Thymus (tissue), 11 donors: ENCODE measurements around the gene BTNL3. TPM values are rescaled to one million over a fixed set of nuclear protein-coding genes. Genes with fewer than 3 reads are reported as not detected.
"Not testable (repeated sequence)": the region's sequence is repeated elsewhere in the genome, so short reads cannot be mapped to it uniquely, and the experiment has no call there.

Experiments used
- DNase-seq, 9 donors: peaks; one replicate each; pipeline ENCODE4 v3.0.0-alpha.2; 2013; ENCODE audit warnings: low spot score in 9 of 9, low read depth in 6 of 9, missing footprints in 1 of 9
- H3K27ac ChIP-seq, 2 donors: one replicate each; pipeline ENCODE4 v1.5.1; 2013; ENCODE audit warnings: control low read depth in 1 of 2, low read depth in 1 of 2, low read length in 1 of 2, mild to moderate bottlenecking in 1 of 2, moderate library complexity in 1 of 2
- H3K27me3 ChIP-seq, 2 donors: one replicate each; pipeline ENCODE4 v1.5.1; 2013; ENCODE audit warnings: low read length in 1 of 2; ENCODE audit not compliant: control insufficient read depth in 2 of 2, insufficient read depth in 1 of 2
- H3K36me3 ChIP-seq, 2 donors: one replicate each; pipeline ENCODE4 v1.5.1; 2013; ENCODE audit warnings: low read length in 1 of 2, mild to moderate bottlenecking in 1 of 2, moderate library complexity in 1 of 2; ENCODE audit not compliant: control insufficient read depth in 2 of 2, insufficient read depth in 2 of 2
- H3K4me1 ChIP-seq, 2 donors: one replicate each; pipeline ENCODE4 v1.5.1; 2013; ENCODE audit warnings: low read length in 2 of 2; ENCODE audit not compliant: control insufficient read depth in 2 of 2, insufficient read depth in 2 of 2
- H3K4me3 ChIP-seq, 2 donors: one replicate each; pipeline ENCODE4 v1.5.1; 2013; ENCODE audit warnings: low read length in 2 of 2, control low read depth in 1 of 2, mild to moderate bottlenecking in 1 of 2
- H3K9me3 ChIP-seq, 2 donors: one replicate each; pipeline ENCODE4 v1.5.1; 2013; ENCODE audit warnings: low read length in 1 of 2, mild to moderate bottlenecking in 1 of 2; ENCODE audit not compliant: control insufficient read depth in 2 of 2, insufficient read depth in 1 of 2
- WGBS: extraction: QIAGEN DNeasy Blood & Tissue Kit; methylation state at CpG from one replicate; pipeline ENCODE4 v1.1.7; 2013; 5-methylcytosine and 5-hydroxymethylcytosine counted together
- polyA plus RNA-seq: library from polyadenylated mRNA; stranded (reverse); fragments of 200-250 nt; gene quantifications from one replicate; pipeline ENCODE4 v1.2.3, GENCODE V29; 2013
- total RNA-seq: library from RNA; stranded (reverse); fragments of 120-200 nt; gene quantifications from one replicate; pipeline ENCODE4 v1.2.4, GENCODE V29; 2013
- donor health status: healthy.

BTNL3 gene
- total and polyA plus RNA-seq, 2 donors = 0.14 TPM; not detected in 1

DNA sequence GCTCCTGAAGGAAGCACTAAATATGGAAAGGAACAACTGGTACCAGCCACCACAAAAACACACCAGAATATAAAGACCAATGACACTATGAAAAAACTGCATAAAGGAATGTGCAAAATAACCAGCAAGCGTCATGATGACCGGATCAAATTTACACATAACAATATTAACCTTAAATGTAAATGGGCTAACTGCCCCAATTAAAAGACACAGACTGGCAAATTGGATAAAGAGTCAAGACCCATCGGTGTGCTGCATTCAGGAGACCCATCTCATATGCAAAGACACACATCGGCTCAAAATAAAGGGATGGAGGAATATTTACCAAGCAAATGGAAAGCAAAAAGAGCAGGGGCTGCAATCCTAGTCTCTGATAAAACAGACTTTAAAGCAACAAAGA lies 21.4 kb downstream of the BTNL3 start:
- not testable (repeated sequence) for H3K27ac ChIP-seq, H3K4me3 ChIP-seq, H3K4me1 ChIP-seq, H3K9me3 ChIP-seq, DNase-seq, H3K27me3 ChIP-seq, H3K36me3 ChIP-seq
- 95% methylated on average over 4 of the region's 4 CpGs for WGBS

DNA sequence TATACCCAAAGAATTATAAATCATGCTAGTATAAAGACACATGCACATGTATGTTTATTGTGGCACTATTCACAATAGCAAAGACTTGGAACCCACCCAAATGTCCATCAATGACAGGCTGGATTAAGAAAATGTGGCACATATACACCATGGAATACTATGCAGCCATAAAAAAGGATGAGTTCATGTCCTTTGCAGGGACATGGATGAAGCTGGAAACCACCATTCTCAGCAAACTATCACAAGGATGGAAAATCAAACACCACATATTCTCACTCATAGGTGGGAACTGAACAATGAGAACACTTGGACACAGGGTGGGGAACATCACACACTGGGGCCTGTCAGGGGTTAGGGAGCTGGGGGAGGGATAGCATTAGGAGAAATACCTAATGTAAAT lies 26.0 kb downstream of the BTNL3 start:
- not testable (repeated sequence) for H3K9me3 ChIP-seq, H3K27me3 ChIP-seq, H3K27ac ChIP-seq, H3K36me3 ChIP-seq, DNase-seq, H3K4me3 ChIP-seq, H3K4me1 ChIP-seq

DNA sequence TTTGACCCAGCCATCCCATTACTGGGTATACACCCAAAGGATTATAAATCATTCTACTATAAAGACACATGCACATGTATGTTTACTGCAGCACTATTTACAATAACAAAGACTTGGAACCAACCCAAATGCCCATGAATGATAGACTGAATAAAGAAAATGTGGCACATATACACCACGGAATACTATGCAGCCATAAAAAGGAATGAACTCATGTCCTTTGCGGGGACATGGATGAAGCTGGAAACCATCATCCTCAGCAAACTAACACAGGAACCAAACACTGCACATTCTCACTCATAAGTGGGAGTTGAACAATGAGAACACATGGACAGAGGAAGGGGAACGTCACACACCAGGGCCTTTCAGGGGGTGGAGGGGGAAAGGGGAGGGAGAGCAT lies 28.8 kb downstream of the BTNL3 start:
- WGBS = 90% methylated on average over 3 of the region's 3 CpGs
- H3K36me3 ChIP-seq, H3K27me3 ChIP-seq, H3K27ac ChIP-seq, H3K4me1 ChIP-seq, H3K4me3 ChIP-seq, DNase-seq, H3K9me3 ChIP-seq: not testable (repeated sequence)

DNA sequence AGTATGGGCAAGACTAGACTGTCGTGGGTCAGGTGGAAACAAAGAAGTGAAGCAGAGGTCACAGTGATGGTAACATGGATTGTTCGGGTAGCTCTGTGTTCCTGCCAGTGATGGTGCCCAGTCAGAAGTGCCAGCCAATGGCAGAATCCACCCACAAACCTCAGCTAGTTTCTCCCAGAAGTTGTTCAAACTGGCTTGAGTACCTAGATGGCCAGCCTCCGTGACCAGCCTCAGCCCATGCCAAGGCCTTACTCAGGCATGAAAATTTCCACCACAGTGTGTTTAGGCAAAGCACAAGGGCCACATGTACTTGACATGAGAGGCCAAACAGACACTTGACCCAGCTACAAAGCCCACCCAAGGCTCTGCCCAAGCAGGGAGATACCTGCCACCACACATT lies 32.0 kb downstream of the BTNL3 start:
- peaks cover 0 to 6% of the 10 kb centered on the region in 2 donors for H3K9me3 ChIP-seq
- 93% methylated on average over 3 of the region's 3 CpGs for WGBS
- no peak overlapping the region for H3K4me3 ChIP-seq
- no peaks in the 10 kb centered on the region for H3K36me3 ChIP-seq
- no peak overlapping the region for H3K27ac ChIP-seq
- no peaks in the 10 kb centered on the region for H3K27me3 ChIP-seq
- no peak for DNase-seq
- H3K4me1 ChIP-seq = no peaks in the 10 kb centered on the region

DNA sequence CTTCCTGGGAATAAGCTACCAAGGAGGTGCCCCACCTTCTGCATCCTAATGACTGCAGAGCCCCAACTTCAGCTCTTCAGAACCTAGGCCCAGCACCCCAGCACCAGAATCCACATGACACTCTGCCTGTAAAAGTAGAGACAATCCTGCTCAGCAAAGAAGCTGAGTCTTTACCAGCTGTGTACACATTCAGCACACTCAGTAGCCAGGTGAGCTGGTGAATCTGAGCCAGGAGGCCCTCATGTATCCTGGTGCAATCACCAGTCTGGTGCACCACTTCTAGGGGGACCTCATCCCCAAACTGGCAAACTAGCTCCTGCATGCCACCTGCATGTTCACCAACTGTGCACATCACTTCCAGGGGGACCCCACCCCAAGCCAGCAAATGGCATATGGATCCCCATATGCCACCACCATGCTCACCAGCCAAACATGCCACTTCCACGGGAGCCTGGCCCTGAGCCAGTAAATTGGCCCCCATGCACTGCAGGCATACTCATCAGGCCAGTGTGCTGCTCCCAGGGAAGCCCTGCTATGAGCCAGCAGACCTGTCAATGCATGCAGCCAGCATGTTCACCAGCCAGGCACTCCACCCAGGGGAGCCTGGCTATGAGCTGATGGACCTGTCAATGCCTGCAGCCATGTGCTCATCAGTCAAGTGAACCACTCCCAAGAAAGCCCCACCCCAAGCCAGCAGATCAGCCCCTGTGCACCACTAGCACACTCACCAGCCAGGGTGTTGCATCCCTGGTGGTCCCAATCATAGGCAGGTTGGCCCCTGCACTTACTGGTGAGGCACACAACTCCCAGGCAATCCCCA lies 35.8 kb downstream of the BTNL3 start:
- no peaks in the 10 kb centered on the region for H3K27me3 ChIP-seq
- H3K4me3 ChIP-seq = no peak overlapping the region
- no peak overlapping the region for H3K27ac ChIP-seq
- no peak for DNase-seq
- WGBS = 91% methylated on average over 1 of the region's 1 CpG
- H3K36me3 ChIP-seq = no peaks in the 10 kb centered on the region
- H3K4me1 ChIP-seq = no peaks in the 10 kb centered on the region
- H3K9me3 ChIP-seq = peaks cover 0 to 6% of the 10 kb centered on the region in 2 donors

DNA sequence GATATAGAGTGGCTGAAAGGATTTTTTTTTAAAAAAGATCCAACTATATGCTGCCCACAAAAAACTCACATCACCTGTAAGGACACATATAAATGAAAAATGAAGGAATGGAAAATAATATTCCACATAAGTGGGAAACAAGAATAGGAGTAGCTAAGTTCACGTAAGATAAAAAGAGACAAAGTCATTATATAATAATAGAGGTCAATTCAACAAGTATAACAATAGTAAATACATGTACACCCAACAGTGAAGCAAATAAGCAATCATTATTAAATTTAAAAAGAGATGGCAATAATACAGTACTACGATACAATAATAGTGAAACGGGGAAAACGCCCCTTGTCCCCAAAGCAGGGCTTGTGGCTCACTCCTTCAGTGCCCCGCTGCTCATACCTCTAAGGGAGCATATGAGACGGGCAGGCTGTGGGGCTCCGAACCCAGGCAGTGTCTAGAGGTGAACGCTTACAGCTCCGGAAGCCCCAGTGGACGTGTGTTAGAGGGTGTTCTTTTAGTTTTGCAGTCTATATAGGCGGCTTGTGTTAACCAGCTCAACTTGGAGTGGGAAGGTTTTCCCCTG lies 38.9 kb downstream of the BTNL3 start:
- 93% methylated on average over 11 of the region's 11 CpGs for WGBS
- Histone ChIP-seq H3K4me3 (no peak overlapping the region), H3K9me3 (peaks cover 0 to 6% of the 10 kb centered on the region in 2 donors), H3K36me3 (no peaks in the 10 kb centered on the region), H3K4me1 (no peaks in the 10 kb centered on the region), H3K27me3 (no peaks in the 10 kb centered on the region), H3K27ac (no peak overlapping the region)
- no peak for DNase-seq

DNA sequence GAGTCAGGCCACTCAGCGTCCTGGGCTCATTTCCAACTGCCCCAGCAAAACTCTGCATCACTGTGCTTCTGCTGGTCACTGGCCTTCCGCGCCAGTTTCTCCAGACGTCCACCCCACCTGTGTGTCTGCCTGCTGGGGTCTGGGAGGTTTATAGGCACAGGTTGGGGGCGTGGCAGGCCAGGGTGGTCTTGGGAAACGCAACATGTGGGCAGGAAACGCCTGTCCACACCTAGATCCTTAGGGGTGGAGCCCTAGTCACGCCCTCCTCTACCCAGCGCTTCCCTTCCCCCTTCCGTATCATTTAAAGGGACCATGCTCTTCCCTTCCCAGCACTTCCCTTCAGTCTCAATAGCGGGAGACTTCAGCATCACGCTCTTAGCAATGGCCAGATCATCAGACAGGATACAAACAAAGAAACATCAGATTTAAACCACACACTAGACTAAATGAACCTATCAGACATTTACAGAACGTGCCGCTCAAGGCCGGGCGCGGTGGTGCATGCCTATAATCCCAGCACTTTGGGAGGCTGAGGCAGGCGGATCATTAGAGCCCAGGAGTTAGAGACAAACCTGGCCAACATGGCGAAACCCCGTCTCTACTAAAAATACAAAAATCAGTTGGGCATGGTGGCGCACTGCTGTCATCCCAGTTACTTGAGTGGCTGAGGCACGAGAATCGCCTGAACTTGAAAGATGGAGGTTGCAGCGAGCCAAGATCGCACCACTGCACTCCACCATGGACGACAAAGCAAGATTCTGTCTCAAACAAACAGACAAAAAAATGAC lies 39.6 kb downstream of the BTNL3 start:
- Histone ChIP-seq H3K27ac (no peak overlapping the region), H3K4me1 (no peaks in the 10 kb centered on the region), H3K27me3 (no peaks in the 10 kb centered on the region), H3K36me3 (no peaks in the 10 kb centered on the region), H3K9me3 (peaks cover 0 to 6% of the 10 kb centered on the region in 2 donors), H3K4me3 (no peak overlapping the region)
- 85% methylated on average over 26 of the region's 26 CpGs for WGBS
- DNase-seq = no peak

- Histone ChIP-seq H3K36me3 (no peaks in the 10 kb centered on the region), H3K4me3 (no peak overlapping the region), H3K4me1 (no peaks in the 10 kb centered on the region), H3K27ac (no peak overlapping the region), H3K9me3 (no peaks in the 10 kb centered on the region), H3K27me3 (no peaks in the 10 kb centered on the region)
- 95% methylated on average over 3 of the region's 3 CpGs for WGBS
- DNase-seq = no peak
Observed at GRCh38 chr5:181031716-181032115, 43.1 kb downstream of the BTNL3 start.
